ENCODE results near the gene KCNK5.

- TF ChIP-seq POLR2A (IDR thresholded peaks at IDR 0.05) (no peak), CTCF (IDR thresholded peaks at IDR 0.05) (no peak)
Measured at GRCh38 chr6:39203436-39204159, 25.7 kb downstream of the KCNK5 start.
